Renal pelvis (tissue), 4 donors: ENCODE data around the gene NR2F2. TPM values are rescaled to one million over a fixed set of nuclear protein-coding genes. Genes with fewer than 3 reads are reported as not detected.
A peak's percentile ranks its signal among the peaks of the same experiment; 100 is the strongest.

ENCODE experiments used
- DNase-seq: peaks from one replicate; pipeline ENCODE4 v3.0.0-alpha.2; 2013
- polyA plus RNA-seq, 3 donors: library from polyadenylated mRNA; unstranded; fragments of 120-200 nt; gene quantifications; one replicate each; pipeline ENCODE4 v1.2.1, GENCODE V29; 2013; ENCODE audit not compliant: insufficient read length in 3 of 3

Gene NR2F2
- polyA plus RNA-seq, 3 donors = 261 to 334 (median 317) TPM

- DNase-seq = peak; percentile 57
Measured at GRCh38 chr15:96351761-96352603, 21.5 kb downstream of the NR2F2 start.

GRCh38 chr15:96352604-96353405 lies 22.3 kb downstream of the NR2F2 start:
- DNase-seq = peak; percentile 14

GRCh38 chr15:96353416-96353929 lies 23.0 kb downstream of the NR2F2 start:
- DNase-seq = peak; percentile 14

- DNase-seq = peak; percentile 86
Measured at GRCh38 chr15:96353930-96354730, 23.6 kb downstream of the NR2F2 start.

GRCh38 chr15:96354731-96355567 lies 24.4 kb downstream of the NR2F2 start:
- DNase-seq = peak; percentile 70

GRCh38 chr15:96355568-96356187 lies 25.2 kb downstream of the NR2F2 start:
- DNase-seq = peak; percentile 16

- peak; percentile 89 for DNase-seq
Measured at GRCh38 chr15:96356494-96357455, 26.3 kb downstream of the NR2F2 start.

- DNase-seq = peak; percentile 21
Measured at GRCh38 chr15:96358001-96358801, 27.7 kb downstream of the NR2F2 start.

- no peak for DNase-seq
Measured at GRCh38 chr15:96358821-96359615, 28.5 kb downstream of the NR2F2 start.

GRCh38 chr15:96359616-96360521 lies 29.4 kb downstream of the NR2F2 start:
- DNase-seq = peak; percentile 87

- DNase-seq = peak; percentile 69
Measured at GRCh38 chr15:96360581-96361308, 30.2 kb downstream of the NR2F2 start.

GRCh38 chr15:96361309-96362010 lies 31.0 kb downstream of the NR2F2 start:
- no peak for DNase-seq

GRCh38 chr15:96362011-96362754 lies 31.7 kb downstream of the NR2F2 start:
- DNase-seq = peak; percentile 28
